ENCODE results near the gene CCDC85B.

Gene CCDC85B

GRCh38 chr11:65894034-65894591 is 3.6 kb downstream of the CCDC85B start:
- WGBS = 94% methylated on average over 16 of the region's 16 CpGs
- no peak overlapping the region for H3K4me3 ChIP-seq (ENCODE audit: low read length)
- H3K4me1 ChIP-seq (ENCODE audit: insufficient read depth, low read length) = peaks cover 13% of the 10 kb centered on the region; the same call in 1 of the 2 replicates

GRCh38 chr11:65895482-65895981 is 5.1 kb downstream of the CCDC85B start:
- H3K4me1 ChIP-seq (ENCODE audit: insufficient read depth, low read length) = peaks cover 7% of the 10 kb centered on the region; the same call in 1 of the 2 replicates
- no peaks in the 10 kb centered on the region; the same call in 1 of the 2 replicates for H3K36me3 ChIP-seq (ENCODE audit: insufficient read depth, low read length)
- no peaks in the 10 kb centered on the region for H3K9me3 ChIP-seq (ENCODE audit: insufficient read depth, low read depth, low read length)
- H3K27ac ChIP-seq (ENCODE audit: low read depth, low read length) = no peak overlapping the region
- H3K4me3 ChIP-seq (ENCODE audit: low read length) = no peak overlapping the region
- peaks cover 26% of the 10 kb centered on the region for H3K27me3 ChIP-seq (ENCODE audit: insufficient read depth, low read length)
- H3K9ac ChIP-seq (ENCODE audit: low read depth, low read length) = no peak overlapping the region
- whole genome bisulfite sequencing = 91% methylated on average over 5 of the region's 5 CpGs

More at GRCh38 chr11:65894034-65894591, 3.6 kb downstream of the CCDC85B start:
- no peaks in the 10 kb centered on the region; the same call in 1 of the 2 replicates for H3K36me3 ChIP-seq (ENCODE audit: insufficient read depth, low read length)
- H3K27ac ChIP-seq (ENCODE audit: low read depth, low read length) = no peak overlapping the region
- peaks cover 24% of the 10 kb centered on the region for H3K27me3 ChIP-seq (ENCODE audit: insufficient read depth, low read length)
- no peaks in the 10 kb centered on the region for H3K9me3 ChIP-seq (ENCODE audit: insufficient read depth, low read depth, low read length)
- no peak overlapping the region for H3K9ac ChIP-seq (ENCODE audit: low read depth, low read length)

- Histone ChIP-seq H3K9ac (ENCODE audit: low read depth, low read length) (no peak overlapping the region), H3K4me1 (ENCODE audit: insufficient read depth, low read length) (peaks cover 7% of the 10 kb centered on the region; the same call in 1 of the 2 replicates), H3K27me3 (ENCODE audit: insufficient read depth, low read length) (peaks cover 34% of the 10 kb centered on the region), H3K4me3 (ENCODE audit: low read length) (no peak overlapping the region), H3K9me3 (ENCODE audit: insufficient read depth, low read depth, low read length) (no peaks in the 10 kb centered on the region), H3K36me3 (ENCODE audit: insufficient read depth, low read length) (no peaks in the 10 kb centered on the region; the same call in 1 of the 2 replicates), H3K27ac (ENCODE audit: low read depth, low read length) (no peak overlapping the region)
- WGBS = 92% methylated on average over 14 of the region's 14 CpGs
Observed at GRCh38 chr11:65896034-65896999, 5.8 kb downstream of the CCDC85B start.

- Histone ChIP-seq H3K4me1 (ENCODE audit: insufficient read depth, low read length) (peaks cover 4% of the 10 kb centered on the region; the same call in 1 of the 2 replicates), H3K9ac (ENCODE audit: low read depth, low read length) (no peak overlapping the region), H3K27me3 (ENCODE audit: insufficient read depth, low read length) (peaks cover 41% of the 10 kb centered on the region), H3K27ac (ENCODE audit: low read depth, low read length) (no peak overlapping the region), H3K36me3 (ENCODE audit: insufficient read depth, low read length) (no peaks in the 10 kb centered on the region; the same call in 1 of the 2 replicates), H3K4me3 (ENCODE audit: low read length) (no peak overlapping the region), H3K9me3 (ENCODE audit: insufficient read depth, low read depth, low read length) (no peaks in the 10 kb centered on the region)
- WGBS = 96% methylated on average over 4 of the region's 4 CpGs
Observed at GRCh38 chr11:65897020-65897471, 6.6 kb downstream of the CCDC85B start.

GRCh38 chr11:65898656-65899355 is 8.3 kb downstream of the CCDC85B start:
- H3K9ac ChIP-seq (ENCODE audit: low read depth, low read length) = peak overlapping the region; percentile 78

GRCh38 chr11:65899356-65900124 is 9.1 kb downstream of the CCDC85B start:
- H3K9me3 ChIP-seq (ENCODE audit: insufficient read depth, low read depth, low read length) = no peaks in the 10 kb centered on the region
- peaks cover 62% of the 10 kb centered on the region for H3K27me3 ChIP-seq (ENCODE audit: insufficient read depth, low read length)
- WGBS = 2% methylated on average over 78 of the region's 78 CpGs
- peak overlapping the region; percentile 69 for H3K4me3 ChIP-seq (ENCODE audit: low read length)
- peaks cover 12% of the 10 kb centered on the region; the same call in 1 of the 2 replicates for H3K4me1 ChIP-seq (ENCODE audit: insufficient read depth, low read length)
- H3K9ac ChIP-seq (ENCODE audit: low read depth, low read length) = peak overlapping the region; percentile 78
- peak overlapping the region; percentile 81 for H3K27ac ChIP-seq (ENCODE audit: low read depth, low read length)
- no peaks in the 10 kb centered on the region; the same call in 1 of the 2 replicates for H3K36me3 ChIP-seq (ENCODE audit: insufficient read depth, low read length)

More at GRCh38 chr11:65898656-65899355, 8.3 kb downstream of the CCDC85B start:
- Histone ChIP-seq H3K4me3 (ENCODE audit: low read length) (peak overlapping the region; percentile 69), H3K27me3 (ENCODE audit: insufficient read depth, low read length) (peaks cover 57% of the 10 kb centered on the region), H3K36me3 (ENCODE audit: insufficient read depth, low read length) (no peaks in the 10 kb centered on the region; the same call in 1 of the 2 replicates), H3K27ac (ENCODE audit: low read depth, low read length) (no peak overlapping the region), H3K4me1 (ENCODE audit: insufficient read depth, low read length) (peaks cover 12% of the 10 kb centered on the region; the same call in 1 of the 2 replicates), H3K9me3 (ENCODE audit: insufficient read depth, low read depth, low read length) (no peaks in the 10 kb centered on the region)
- WGBS = 14% methylated on average over 27 of the region's 28 CpGs

- Histone ChIP-seq H3K4me1 (ENCODE audit: insufficient read depth, low read length) (peaks cover 12% of the 10 kb centered on the region; the same call in 1 of the 2 replicates), H3K36me3 (ENCODE audit: insufficient read depth, low read length) (no peaks in the 10 kb centered on the region; the same call in 1 of the 2 replicates), H3K27ac (ENCODE audit: low read depth, low read length) (peak within 1 kb of the TSS; percentile 81), H3K9me3 (ENCODE audit: insufficient read depth, low read depth, low read length) (no peaks in the 10 kb centered on the region), H3K9ac (ENCODE audit: low read depth, low read length) (peak within 1 kb of the TSS; percentile 78), H3K4me3 (ENCODE audit: low read length) (peak within 1 kb of the TSS; percentile 69), H3K27me3 (ENCODE audit: insufficient read depth, low read length) (peaks cover 62% of the 10 kb centered on the region)
- WGBS = 2% methylated on average over 80 of the region's 80 CpGs
Observed at GRCh38 chr11:65900125-65900898, 9.8 kb downstream of the CCDC85B start, which contains the start of gene FOSL1. Gene FOSL1, minus strand, starts transcription at chr11:65900388. Its CDS starts 49 bp downstream, at chr11:65900339.

- Histone ChIP-seq H3K9me3 (ENCODE audit: insufficient read depth, low read depth, low read length) (no peaks in the 10 kb centered on the region), H3K27me3 (ENCODE audit: insufficient read depth, low read length) (peaks cover 62% of the 10 kb centered on the region), H3K9ac (ENCODE audit: low read depth, low read length) (no peak overlapping the region), H3K4me1 (ENCODE audit: insufficient read depth, low read length) (peaks cover 12% of the 10 kb centered on the region; the same call in 1 of the 2 replicates), H3K4me3 (ENCODE audit: low read length) (peak overlapping the region; percentile 69), H3K36me3 (ENCODE audit: insufficient read depth, low read length) (no peaks in the 10 kb centered on the region), H3K27ac (ENCODE audit: low read depth, low read length) (no peak overlapping the region; the same call in 1 of the 2 replicates)
- 67% methylated on average over 8 of the region's 11 CpGs for WGBS
Observed at GRCh38 chr11:65900899-65901180, 10.4 kb downstream of the CCDC85B start.

GRCh38 chr11:65903068-65903481 is 12.6 kb downstream of the CCDC85B start:
- no peak overlapping the region; the same call in 1 of the 2 replicates for H3K27ac ChIP-seq (ENCODE audit: low read depth, low read length)
- peaks cover 69% of the 10 kb centered on the region for H3K27me3 ChIP-seq (ENCODE audit: insufficient read depth, low read length)
- 13% methylated on average over 5 of the region's 5 CpGs for WGBS
- H3K9me3 ChIP-seq (ENCODE audit: insufficient read depth, low read depth, low read length) = no peaks in the 10 kb centered on the region
- H3K4me3 ChIP-seq (ENCODE audit: low read length) = no peak overlapping the region
- no peaks in the 10 kb centered on the region for H3K36me3 ChIP-seq (ENCODE audit: insufficient read depth, low read length)
- H3K9ac ChIP-seq (ENCODE audit: low read depth, low read length) = no peak overlapping the region
- H3K4me1 ChIP-seq (ENCODE audit: insufficient read depth, low read length) = peaks cover 12% of the 10 kb centered on the region; the same call in 1 of the 2 replicates
